Mesenchymal stem cell (in vitro differentiated cells and primary cell): ENCODE data around the gene CDON.

Experiments used
- DNase-seq: peaks from one replicate; pipeline ENCODE4 v3.0.0-alpha.2; 2013
- H2AFZ ChIP-seq: one replicate; pipeline ENCODE4 v1.6.1; 2013; ENCODE audit warnings: low read depth, mild to moderate bottlenecking, control low read depth, inconsistent platforms, low read length, moderate library complexity
- H2AK5ac ChIP-seq: 2 replicates; pipeline ENCODE4 v1.6.1; 2013; ENCODE audit warnings: low read length, moderate library complexity, mild to moderate bottlenecking, inconsistent platforms; ENCODE audit not compliant: severe bottlenecking
- H2BK120ac ChIP-seq: one replicate; pipeline ENCODE4 v1.6.1; 2013; ENCODE audit warnings: low read depth, mild to moderate bottlenecking, inconsistent platforms, low read length, moderate library complexity
- H2BK12ac ChIP-seq, 2 experiments: one replicate each; pipeline ENCODE4 v1.6.1; 2013; ENCODE audit warnings: inconsistent platforms in 2 of 2, low read length in 2 of 2, mild to moderate bottlenecking in 2 of 2, moderate library complexity in 2 of 2, control low read depth in 1 of 2
- H2BK15ac ChIP-seq: one replicate; pipeline ENCODE4 v1.6.1; 2013; ENCODE audit warnings: mild to moderate bottlenecking, low read depth, inconsistent platforms; ENCODE audit not compliant: poor library complexity, severe bottlenecking
- H2BK5ac ChIP-seq: 2 replicates; pipeline ENCODE4 v1.6.1; 2013; ENCODE audit warnings: low read depth, mild to moderate bottlenecking, low read length, control low read depth, inconsistent platforms; ENCODE audit not compliant: poor library complexity, severe bottlenecking
- H3K14ac ChIP-seq, 2 experiments: one replicate each; pipeline ENCODE4 v1.6.1; 2013; ENCODE audit warnings: inconsistent platforms in 2 of 2, low read length in 2 of 2, control low read depth in 1 of 2, mild to moderate bottlenecking in 1 of 2, moderate library complexity in 1 of 2
- H3K18ac ChIP-seq, 2 experiments: one replicate each; pipeline ENCODE4 v1.6.1; 2013; ENCODE audit warnings: inconsistent platforms in 2 of 2, low read length in 2 of 2, control low read depth in 1 of 2, low read depth in 1 of 2, mild to moderate bottlenecking in 1 of 2
- H3K23ac ChIP-seq, 2 experiments: one replicate each; pipeline ENCODE4 v1.6.1; 2013; ENCODE audit warnings: inconsistent platforms in 2 of 2, low read length in 2 of 2, mild to moderate bottlenecking in 2 of 2, moderate library complexity in 2 of 2, control low read depth in 1 of 2
- H3K27ac ChIP-seq: 2 replicates; pipeline ENCODE4 v1.5.1; 2013; ENCODE audit warnings: mild to moderate bottlenecking, moderate library complexity, low read length, control low read depth, inconsistent platforms; ENCODE audit not compliant: poor library complexity, severe bottlenecking
- H3K27me3 ChIP-seq, 2 experiments: 2 replicates each; pipeline versions ENCODE4 v1.6.1 to v1.7.0; 2013; ENCODE audit warnings: low read length in 2 of 2, mild to moderate bottlenecking in 2 of 2, moderate library complexity in 2 of 2, control low read depth in 1 of 2, inconsistent platforms in 1 of 2; ENCODE audit not compliant: control insufficient read depth in 1 of 2, insufficient read depth in 1 of 2
- H3K36me3 ChIP-seq, 2 experiments: 2 replicates each; pipeline versions ENCODE4 v1.6.1 to v1.7.0; 2013; ENCODE audit warnings: low read length in 2 of 2, control low read depth in 1 of 2, inconsistent platforms in 1 of 2, low read depth in 1 of 2, mild to moderate bottlenecking in 1 of 2; ENCODE audit not compliant: insufficient read depth in 2 of 2, control insufficient read depth in 1 of 2
- H3K4ac ChIP-seq, 2 experiments: one replicate each; pipeline ENCODE4 v1.6.1; 2013; ENCODE audit warnings: inconsistent platforms in 2 of 2, low read length in 2 of 2, mild to moderate bottlenecking in 2 of 2, moderate library complexity in 2 of 2, control low read depth in 1 of 2, low read depth in 1 of 2
- H3K4me1 ChIP-seq: 2 replicates; pipeline ENCODE4 v1.6.1; 2013; ENCODE audit warnings: low read depth, low read length, control low read depth; ENCODE audit not compliant: control insufficient read depth, insufficient read depth
- H3K4me2 ChIP-seq: 2 replicates; pipeline ENCODE4 v1.6.1; 2013; ENCODE audit warnings: low read length, mild to moderate bottlenecking, inconsistent platforms; ENCODE audit not compliant: poor library complexity, severe bottlenecking
- H3K4me3 ChIP-seq, 2 experiments: 2 replicates each; pipeline versions ENCODE4 v1.5.1 to v1.7.0; 2013; ENCODE audit warnings: low read length in 2 of 2, mild to moderate bottlenecking in 2 of 2, control low read depth in 1 of 2, low read depth in 1 of 2; ENCODE audit not compliant: insufficient read depth in 1 of 2
- H3K79me1 ChIP-seq: replicated peaks from 2 replicates; pipeline ENCODE4 v1.6.1; 2013; ENCODE audit warnings: mild to moderate bottlenecking, control low read depth, low read length, inconsistent platforms; ENCODE audit not compliant: poor library complexity, severe bottlenecking
- H3K9ac ChIP-seq: 2 replicates; pipeline ENCODE4 v1.7.0; 2013; ENCODE audit warnings: mild to moderate bottlenecking, low read length, moderate library complexity
- H3K9me3 ChIP-seq: 2 replicates; pipeline ENCODE4 v1.7.0; 2013; ENCODE audit warnings: mild to moderate bottlenecking, low read length; ENCODE audit not compliant: control insufficient read depth
- H4K8ac ChIP-seq: one replicate; pipeline ENCODE4 v1.6.1; 2013; ENCODE audit warnings: inconsistent platforms, mild to moderate bottlenecking, low read length, moderate library complexity
- H4K91ac ChIP-seq: one replicate; pipeline ENCODE4 v1.6.1; 2013; ENCODE audit warnings: mild to moderate bottlenecking, low read length, inconsistent platforms
- WGBS: methylation state at CpG from one replicate; pipeline ENCODE4 v1.1.7; 2013; ENCODE audit warnings: mixed read lengths; 5-methylcytosine and 5-hydroxymethylcytosine counted together

Gene CDON

GRCh38 chr11:125933030-125933813 is 129.4 kb downstream of the CDON start:
- Histone ChIP-seq H2BK120ac (no peak overlapping the region), H2BK12ac (no peak overlapping the region), H3K27me3 (peaks cover 8 to 30% of the 10 kb centered on the region in 2 experiments), H2AK5ac (no peak overlapping the region), H2AFZ (no peak overlapping the region), H3K9me3 (no peaks in the 10 kb centered on the region), H3K23ac (no peak overlapping the region), H3K27ac (no peak overlapping the region), H4K8ac (no peak overlapping the region), H4K91ac (no peak overlapping the region), H3K4me1 (no peaks in the 10 kb centered on the region), H3K18ac (no peak overlapping the region), H2BK15ac (no peak overlapping the region), H3K4me2 (no peak overlapping the region), H3K14ac (no peak overlapping the region), H3K9ac (no peak overlapping the region), H2BK5ac (no peak overlapping the region), H3K4ac (no peak overlapping the region), H3K79me1 (no peaks in the 10 kb centered on the region), H3K36me3 (no peaks in the 10 kb centered on the region), H3K4me3 (no peak overlapping the region)
- 79% methylated on average over 12 of the region's 12 CpGs for WGBS
- DNase-seq = no peak

GRCh38 chr11:125932301-125932700 is 130.4 kb downstream of the CDON start:
- no peak overlapping the region for H4K91ac ChIP-seq
- no peak overlapping the region for H3K23ac ChIP-seq
- H3K27me3 ChIP-seq = peaks cover 8 to 30% of the 10 kb centered on the region in 2 experiments
- no peak overlapping the region for H3K9ac ChIP-seq
- H2AFZ ChIP-seq = no peak overlapping the region
- 88% methylated on average over 9 of the region's 9 CpGs for WGBS
- H3K9me3 ChIP-seq = no peaks in the 10 kb centered on the region
- H2BK120ac ChIP-seq = no peak overlapping the region
- H3K79me1 ChIP-seq = no peaks in the 10 kb centered on the region
- no peak for DNase-seq
- no peak overlapping the region for H3K14ac ChIP-seq
- no peak overlapping the region for H3K27ac ChIP-seq
- no peaks in the 10 kb centered on the region for H3K4me1 ChIP-seq
- no peak overlapping the region for H3K4me2 ChIP-seq
- H2BK15ac ChIP-seq = no peak overlapping the region
- H3K4me3 ChIP-seq = no peak overlapping the region
- no peak overlapping the region for H2BK12ac ChIP-seq
- H2AK5ac ChIP-seq = no peak overlapping the region
- H2BK5ac ChIP-seq = no peak overlapping the region
- H4K8ac ChIP-seq = no peak overlapping the region
- no peaks in the 10 kb centered on the region for H3K36me3 ChIP-seq
- H3K18ac ChIP-seq = no peak overlapping the region
- no peak overlapping the region for H3K4ac ChIP-seq

- no peak overlapping the region for H2BK120ac ChIP-seq
- DNase-seq = no peak
- H3K18ac ChIP-seq = no peak overlapping the region
- peaks cover 11 to 30% of the 10 kb centered on the region in 2 experiments for H3K27me3 ChIP-seq
- H3K4me2 ChIP-seq = no peak overlapping the region
- H3K14ac ChIP-seq = no peak overlapping the region
- H4K8ac ChIP-seq = no peak overlapping the region
- H3K9me3 ChIP-seq = no peaks in the 10 kb centered on the region
- no peak overlapping the region for H3K4ac ChIP-seq
- no peak overlapping the region for H2BK15ac ChIP-seq
- H3K79me1 ChIP-seq = no peaks in the 10 kb centered on the region
- H2BK12ac ChIP-seq = no peak overlapping the region
- H3K23ac ChIP-seq = no peak overlapping the region
- no peak overlapping the region for H2BK5ac ChIP-seq
- H3K4me1 ChIP-seq = no peaks in the 10 kb centered on the region
- no peak overlapping the region for H2AFZ ChIP-seq
- no peak overlapping the region for H4K91ac ChIP-seq
- no peaks in the 10 kb centered on the region for H3K36me3 ChIP-seq
- no peak overlapping the region for H3K4me3 ChIP-seq
- WGBS = 78% methylated on average over 6 of the region's 6 CpGs
- H3K27ac ChIP-seq = no peak overlapping the region
- no peak overlapping the region for H2AK5ac ChIP-seq
- no peak overlapping the region for H3K9ac ChIP-seq
Observed at GRCh38 chr11:125931668-125932067, 131.0 kb downstream of the CDON start.

- no peak overlapping the region for H2AK5ac ChIP-seq
- no peak overlapping the region for H2AFZ ChIP-seq
- 59% methylated on average over 3 of the region's 3 CpGs for WGBS
- H3K4me2 ChIP-seq = no peak overlapping the region
- no peak overlapping the region for H2BK12ac ChIP-seq
- no peak overlapping the region for H2BK15ac ChIP-seq
- no peak overlapping the region for H3K4ac ChIP-seq
- H2BK5ac ChIP-seq = no peak overlapping the region
- no peak overlapping the region for H3K9ac ChIP-seq
- H4K8ac ChIP-seq = no peak overlapping the region
- no peaks in the 10 kb centered on the region for H3K4me1 ChIP-seq
- DNase-seq = no peak
- H3K14ac ChIP-seq = no peak overlapping the region
- no peak overlapping the region for H3K18ac ChIP-seq
- no peaks in the 10 kb centered on the region for H3K9me3 ChIP-seq
- H3K79me1 ChIP-seq = no peaks in the 10 kb centered on the region
- no peak overlapping the region for H3K27ac ChIP-seq
- H4K91ac ChIP-seq = no peak overlapping the region
- H3K23ac ChIP-seq = no peak overlapping the region
- no peaks in the 10 kb centered on the region for H3K36me3 ChIP-seq
- H2BK120ac ChIP-seq = no peak overlapping the region
- H3K27me3 ChIP-seq = peaks cover 11 to 32% of the 10 kb centered on the region in 2 experiments
- no peak overlapping the region for H3K4me3 ChIP-seq
Observed at GRCh38 chr11:125931116-125931515, 131.6 kb downstream of the CDON start.
